Activated naive CD8-positive, alpha-beta T cell treated with anti-CD3 and anti-CD28 coated beads for 36 hours (primary cell): ENCODE results near the gene MRC2. TPM values are rescaled to one million over a fixed set of nuclear protein-coding genes. Genes with fewer than 3 reads are reported as not detected.

ENCODE experiments used
- DNase-seq: peaks from one replicate; pipeline ENCODE4 v3.0.0; 2021
- H3K27ac Mint-ChIP-seq: one replicate; pipeline ENCODE4 v1.8.0; 2022; ENCODE audit warnings: mild to moderate bottlenecking, moderate library complexity, mixed read lengths
- H3K27me3 Mint-ChIP-seq: one replicate; pipeline ENCODE4 v1.8.0; 2022; ENCODE audit warnings: mild to moderate bottlenecking, mixed read lengths
- H3K36me3 Mint-ChIP-seq: one replicate; pipeline ENCODE4 v1.8.0; 2021; ENCODE audit warnings: mild to moderate bottlenecking, mixed read lengths
- H3K4me1 Mint-ChIP-seq: one replicate; pipeline ENCODE4 v1.8.0; 2021; ENCODE audit warnings: mixed read lengths
- H3K4me3 Mint-ChIP-seq: one replicate; pipeline ENCODE4 v1.8.0; 2022; ENCODE audit warnings: mild to moderate bottlenecking, moderate library complexity, mixed read lengths
- H3K9me3 Mint-ChIP-seq: one replicate; pipeline ENCODE4 v1.8.0; 2022; ENCODE audit warnings: mixed read lengths
- total RNA-seq, 2 experiments: library from RNA; stranded (reverse); gene quantifications; one replicate each; pipeline ENCODE4 v1.2.3, GENCODE V29; 2021

The MRC2 gene
- total RNA-seq, 2 experiments from 2014 or later: 5.1 to 5.8 TPM

DNA sequence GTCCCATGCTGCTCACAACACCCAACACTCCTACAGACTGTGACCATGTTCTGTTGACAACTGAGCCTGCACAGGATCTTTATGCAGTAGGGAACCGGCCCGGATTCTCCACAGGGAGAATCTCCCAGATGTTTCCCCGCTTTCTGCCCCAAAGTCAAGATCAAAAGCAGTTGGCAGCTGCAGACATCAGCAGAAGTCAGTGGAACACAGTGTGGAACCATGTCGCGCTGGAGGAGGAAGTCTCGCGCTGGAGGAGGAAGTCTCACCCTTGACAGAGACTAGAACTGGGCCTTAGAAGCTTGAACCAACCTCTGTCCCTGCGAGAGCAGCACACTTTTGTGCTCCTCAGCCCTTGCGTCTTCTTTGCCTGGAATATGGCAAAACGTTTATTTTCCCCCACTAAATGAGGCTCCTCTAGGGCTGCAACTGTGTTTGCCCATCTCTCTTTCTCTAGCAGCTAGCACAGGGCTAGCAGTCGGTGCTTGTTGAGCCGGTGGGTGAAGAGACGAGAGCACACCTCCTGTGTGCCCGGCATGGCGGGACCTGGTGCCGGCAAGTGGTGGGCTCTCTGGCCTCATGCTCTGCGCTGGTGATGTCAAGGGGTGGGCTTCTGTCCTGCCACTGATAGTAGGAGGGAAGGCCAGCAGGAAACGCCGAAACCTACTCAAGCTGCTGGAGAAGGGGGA, 2.1 kb upstream of the MRC2 start:
- H3K9me3 Mint-ChIP-seq: no peaks in the 10 kb centered on the region
- no peak overlapping the region for H3K27ac Mint-ChIP-seq
- no peak overlapping the region for H3K4me3 Mint-ChIP-seq
- H3K27me3 Mint-ChIP-seq: peaks cover 5% of the 10 kb centered on the region
- peaks cover 7% of the 10 kb centered on the region for H3K36me3 Mint-ChIP-seq
- no peak for DNase-seq
- H3K4me1 Mint-ChIP-seq: peaks cover 12% of the 10 kb centered on the region

DNA sequence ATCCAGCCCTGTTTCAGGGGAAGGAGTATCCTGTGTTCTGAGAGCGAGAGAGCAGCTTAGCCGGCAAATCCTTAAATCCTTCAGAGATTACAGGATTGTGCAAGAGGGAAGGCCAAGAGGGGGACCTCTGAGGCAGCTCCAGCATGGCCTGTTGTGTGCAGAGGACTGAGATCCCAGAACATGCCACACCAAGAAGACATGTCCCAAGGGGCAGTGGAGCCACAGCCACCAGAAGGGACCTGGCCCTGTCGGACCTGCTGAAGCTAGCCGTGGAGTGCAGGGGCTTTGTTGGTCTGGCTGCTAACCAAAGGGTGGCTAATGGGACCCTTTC, 1.6 kb upstream of the MRC2 start:
- peaks cover 12% of the 10 kb centered on the region for H3K4me1 Mint-ChIP-seq
- no peak for DNase-seq
- H3K27ac Mint-ChIP-seq: no peak overlapping the region
- peaks cover 5% of the 10 kb centered on the region for H3K27me3 Mint-ChIP-seq
- H3K36me3 Mint-ChIP-seq: peaks cover 7% of the 10 kb centered on the region
- no peak overlapping the region for H3K4me3 Mint-ChIP-seq
- H3K9me3 Mint-ChIP-seq: no peaks in the 10 kb centered on the region

DNA sequence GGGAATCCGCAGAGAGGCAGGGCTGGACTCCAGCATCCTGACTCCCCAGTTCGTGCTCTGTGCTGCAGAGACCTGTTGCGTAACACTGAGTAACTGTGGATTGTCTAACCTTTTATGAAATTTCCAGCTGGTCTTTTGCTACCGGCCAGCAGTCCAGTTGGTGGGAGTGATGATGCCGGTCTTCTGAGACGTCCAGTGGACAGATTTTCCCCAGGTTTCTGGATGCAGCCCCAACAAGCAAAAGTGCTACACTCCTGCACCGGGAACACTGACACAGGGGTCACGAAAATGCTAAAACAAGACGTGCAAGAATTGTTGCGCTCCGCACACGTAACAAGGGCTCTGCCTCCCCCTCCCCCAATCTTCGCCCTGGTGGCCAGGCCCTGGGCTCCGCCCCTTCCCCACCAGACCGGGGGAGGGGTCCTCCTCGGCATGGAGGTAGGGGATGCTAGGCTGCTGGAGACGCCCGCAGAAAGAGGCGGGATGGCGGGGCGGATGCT, 701 bp upstream of the MRC2 start:
- H3K27ac Mint-ChIP-seq: no peak overlapping the region
- H3K4me1 Mint-ChIP-seq: peaks cover 12% of the 10 kb centered on the region
- H3K27me3 Mint-ChIP-seq: peaks cover 5% of the 10 kb centered on the region
- H3K36me3 Mint-ChIP-seq: peaks cover 7% of the 10 kb centered on the region
- no peak for DNase-seq
- peak overlapping the region; percentile 74 for H3K4me3 Mint-ChIP-seq
- H3K9me3 Mint-ChIP-seq: no peaks in the 10 kb centered on the region

DNA sequence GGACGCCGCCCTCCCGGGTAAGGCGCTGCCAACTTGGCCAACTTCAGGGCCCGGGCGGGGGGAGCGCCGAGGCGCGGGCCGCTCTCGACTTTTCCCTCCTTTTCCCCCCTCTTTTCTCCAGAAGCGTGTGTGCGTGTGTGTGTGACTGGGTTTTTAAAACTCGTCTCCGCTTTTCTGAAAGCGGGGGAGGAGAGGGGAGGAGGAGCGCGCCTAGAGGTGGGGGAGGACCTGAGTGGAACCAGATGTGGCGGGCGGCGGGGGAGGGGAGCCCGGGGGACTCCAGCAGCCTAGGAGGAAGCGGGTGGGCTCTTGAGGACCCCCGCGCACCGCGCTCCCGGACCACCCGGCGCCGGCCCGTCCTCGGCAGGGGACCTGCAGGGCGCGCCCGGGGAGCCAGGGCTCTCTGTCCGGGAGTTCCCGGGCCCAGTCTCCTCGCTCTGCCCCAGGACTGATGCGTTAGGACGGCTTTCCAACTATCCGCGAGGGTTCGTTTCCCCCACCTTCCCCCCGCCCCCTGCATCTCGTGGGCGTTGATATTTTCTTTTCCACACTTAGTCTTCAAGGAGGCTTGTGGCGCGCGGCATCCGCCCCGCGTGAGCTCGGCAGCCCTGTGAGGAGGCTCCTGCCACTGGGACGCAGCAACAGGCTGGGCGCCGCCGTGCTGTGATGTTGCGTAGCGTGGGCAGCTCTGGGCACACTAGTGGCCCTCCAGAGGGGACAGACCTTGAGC, 599 bp downstream of the MRC2 start:
- peak; percentile 55 for DNase-seq
- peak overlapping the region; percentile 87 for H3K27ac Mint-ChIP-seq
- H3K36me3 Mint-ChIP-seq: peaks cover 6% of the 10 kb centered on the region
- no peaks in the 10 kb centered on the region for H3K9me3 Mint-ChIP-seq
- H3K27me3 Mint-ChIP-seq: peaks cover 5% of the 10 kb centered on the region
- peaks cover 12% of the 10 kb centered on the region for H3K4me1 Mint-ChIP-seq
- peak overlapping the region; percentile 89 for H3K4me3 Mint-ChIP-seq

DNA sequence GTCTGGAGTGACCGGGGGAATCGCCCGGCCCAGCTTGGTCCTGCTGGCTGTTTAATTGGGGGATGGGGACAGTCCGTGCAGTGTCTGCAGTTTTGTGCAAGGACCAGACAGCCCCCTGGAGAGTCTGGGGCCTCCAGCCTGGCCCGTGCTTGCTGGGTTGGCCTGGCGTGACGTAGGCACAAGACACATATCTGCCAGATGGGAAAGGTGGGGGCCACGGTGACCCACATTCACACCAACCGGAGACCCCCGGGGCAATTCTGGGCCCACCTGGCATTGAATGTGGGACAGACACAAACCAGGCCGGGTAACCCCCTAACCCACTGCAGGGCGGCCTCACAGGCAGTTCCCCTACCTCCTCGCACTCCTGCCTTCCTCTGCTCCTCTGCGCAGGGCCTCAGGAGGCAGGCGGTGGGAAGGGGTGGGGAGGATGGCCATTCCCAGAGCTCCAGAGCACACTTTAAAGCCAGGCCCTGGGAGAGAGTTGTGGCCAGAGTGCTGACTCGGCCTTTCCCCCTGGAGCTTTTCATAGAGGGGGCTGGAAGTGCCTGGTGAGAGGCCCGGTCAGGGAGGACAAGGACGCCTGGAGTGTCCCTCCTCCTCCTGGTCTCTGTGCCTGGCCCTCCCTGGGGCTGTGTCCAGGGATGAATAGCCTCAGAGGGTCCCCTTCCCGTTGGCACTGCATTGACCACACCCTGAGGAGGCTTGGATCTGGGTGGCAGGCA, 1.5 kb downstream of the MRC2 start:
- no peak for DNase-seq
- Mint-ChIP-seq H3K9me3 (no peaks in the 10 kb centered on the region), H3K27me3 (peaks cover 5% of the 10 kb centered on the region), H3K36me3 (peaks cover 3% of the 10 kb centered on the region), H3K4me3 (peak overlapping the region; percentile 89), H3K27ac (peak overlapping the region; percentile 87), H3K4me1 (peaks cover 12% of the 10 kb centered on the region)

DNA sequence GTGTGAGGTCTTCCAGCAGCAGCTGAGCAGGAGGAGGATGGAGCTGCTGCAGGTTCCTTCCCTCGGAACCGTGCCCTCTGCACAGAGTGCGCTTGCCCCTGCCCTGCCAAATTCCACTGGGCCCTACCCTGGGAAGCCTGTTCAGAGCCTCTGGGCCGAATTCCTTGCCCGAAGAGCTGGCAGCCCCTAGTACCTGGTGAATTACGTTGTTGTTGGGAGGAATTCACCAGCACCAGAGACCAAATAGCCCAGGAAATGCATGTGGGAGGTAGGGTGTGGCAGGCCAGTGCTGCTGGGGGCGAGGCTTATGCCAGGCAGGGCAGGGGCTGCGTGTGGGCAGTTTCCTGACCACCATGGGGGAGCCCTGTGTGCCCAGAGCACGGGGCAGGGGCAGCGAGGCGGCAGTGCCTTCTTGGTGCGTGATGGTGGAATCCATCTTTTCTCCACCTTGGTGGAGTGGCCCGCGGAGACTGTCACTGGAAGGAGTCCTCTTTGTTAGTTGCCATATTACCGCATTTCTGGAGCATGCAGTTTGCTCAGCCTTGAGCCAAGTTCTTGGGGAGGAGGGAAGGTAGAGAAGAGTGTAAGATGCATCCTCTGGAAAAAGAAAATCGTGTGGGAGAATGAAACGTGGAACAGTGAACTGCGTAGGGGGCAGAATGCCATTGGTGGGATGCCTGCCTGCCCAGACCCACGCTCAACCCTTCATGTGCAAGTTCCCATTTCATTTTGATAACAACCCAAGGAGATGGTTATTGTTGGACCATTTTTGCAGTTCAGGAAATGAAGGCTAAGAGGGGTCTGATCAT, 2.3 kb downstream of the MRC2 start:
- no peak for DNase-seq
- no peaks in the 10 kb centered on the region for H3K9me3 Mint-ChIP-seq
- peaks cover 12% of the 10 kb centered on the region for H3K4me1 Mint-ChIP-seq
- H3K4me3 Mint-ChIP-seq: no peak overlapping the region
- peaks cover 5% of the 10 kb centered on the region for H3K27me3 Mint-ChIP-seq
- H3K27ac Mint-ChIP-seq: no peak overlapping the region
- H3K36me3 Mint-ChIP-seq: peaks cover 3% of the 10 kb centered on the region

DNA sequence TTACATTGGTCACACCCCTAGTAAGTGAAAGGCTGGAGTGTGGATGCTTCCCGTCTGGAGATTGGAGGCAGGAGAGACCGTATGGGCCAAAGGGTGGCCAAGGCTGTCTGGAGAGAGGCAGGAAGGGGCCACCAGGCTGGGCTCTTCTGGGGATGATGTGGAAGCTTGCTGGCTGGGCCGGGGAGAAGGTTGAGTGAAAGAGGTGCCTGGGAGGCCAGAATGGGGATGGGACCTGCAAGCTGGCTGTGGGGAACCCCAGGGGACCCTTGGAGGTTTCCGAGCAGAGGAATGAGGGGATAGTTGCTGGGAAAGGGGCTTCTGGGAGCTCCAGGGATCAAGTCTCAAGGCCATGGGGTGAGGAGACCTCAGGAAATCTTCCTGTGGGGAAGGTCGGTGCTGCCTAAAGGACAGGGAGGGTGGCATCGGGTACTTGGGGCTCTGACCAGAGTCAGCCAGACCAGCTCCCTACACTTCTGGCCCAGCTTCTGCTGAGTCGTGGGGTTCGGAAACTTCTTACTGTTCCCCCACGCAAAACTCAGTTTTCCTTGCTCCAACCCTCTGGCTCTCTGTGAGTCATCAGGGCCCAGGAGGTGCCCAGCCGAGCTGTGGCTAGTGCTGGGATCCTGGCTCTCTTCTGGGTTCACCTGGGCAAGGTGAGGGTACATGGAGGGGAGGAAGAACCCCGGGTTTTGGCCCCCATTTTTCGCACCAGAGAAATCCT, 3.1 kb downstream of the MRC2 start:
- Mint-ChIP-seq H3K9me3 (no peaks in the 10 kb centered on the region), H3K4me3 (no peak overlapping the region), H3K36me3 (peaks cover 3% of the 10 kb centered on the region), H3K27me3 (peaks cover 5% of the 10 kb centered on the region), H3K4me1 (peaks cover 12% of the 10 kb centered on the region), H3K27ac (no peak overlapping the region)
- DNase-seq: no peak

DNA sequence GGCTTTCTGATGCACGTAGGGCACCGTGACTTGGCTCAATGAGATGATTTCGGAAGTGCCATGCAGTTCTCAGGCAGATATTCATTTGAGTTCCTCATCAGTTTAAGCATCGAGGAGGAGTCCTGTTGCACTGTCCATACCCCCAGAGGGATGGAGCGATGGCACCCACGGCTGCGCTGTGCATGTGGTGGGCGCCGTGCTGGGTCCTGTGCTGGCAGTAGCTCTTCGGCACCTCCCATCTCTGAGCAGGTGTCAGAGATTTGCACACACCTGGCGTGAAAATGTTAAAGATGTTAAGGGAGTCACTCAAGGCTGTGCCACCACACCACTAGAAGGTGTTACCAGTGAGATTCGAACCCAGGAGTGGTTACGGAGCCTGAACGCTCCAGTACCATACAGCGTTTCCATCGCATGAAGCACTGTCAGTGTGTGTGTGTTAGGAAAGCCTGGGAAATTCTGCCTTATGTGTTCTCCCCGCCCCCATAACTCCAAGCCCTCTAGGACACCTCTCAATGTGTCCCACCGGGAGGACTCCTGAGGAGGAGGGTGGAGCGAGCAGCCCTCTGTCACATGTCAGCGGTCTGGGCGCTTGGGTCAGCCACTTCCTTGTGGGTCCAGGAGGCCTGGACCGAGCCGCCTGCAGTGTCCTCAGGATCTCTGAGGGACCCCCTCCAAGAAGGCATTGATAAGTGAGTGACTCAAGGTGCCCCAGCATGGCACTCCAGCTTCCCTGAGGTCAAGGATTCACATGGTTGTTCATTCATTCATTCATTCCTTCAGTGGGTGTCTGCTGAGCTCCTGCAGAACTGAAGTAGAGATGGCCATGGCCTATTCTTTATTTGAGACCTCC, 3.8 kb downstream of the MRC2 start:
- no peak for DNase-seq
- Mint-ChIP-seq H3K4me1 (peaks cover 12% of the 10 kb centered on the region), H3K27ac (no peak overlapping the region), H3K4me3 (no peak overlapping the region), H3K27me3 (peaks cover 5% of the 10 kb centered on the region), H3K9me3 (no peaks in the 10 kb centered on the region), H3K36me3 (no peaks in the 10 kb centered on the region)

DNA sequence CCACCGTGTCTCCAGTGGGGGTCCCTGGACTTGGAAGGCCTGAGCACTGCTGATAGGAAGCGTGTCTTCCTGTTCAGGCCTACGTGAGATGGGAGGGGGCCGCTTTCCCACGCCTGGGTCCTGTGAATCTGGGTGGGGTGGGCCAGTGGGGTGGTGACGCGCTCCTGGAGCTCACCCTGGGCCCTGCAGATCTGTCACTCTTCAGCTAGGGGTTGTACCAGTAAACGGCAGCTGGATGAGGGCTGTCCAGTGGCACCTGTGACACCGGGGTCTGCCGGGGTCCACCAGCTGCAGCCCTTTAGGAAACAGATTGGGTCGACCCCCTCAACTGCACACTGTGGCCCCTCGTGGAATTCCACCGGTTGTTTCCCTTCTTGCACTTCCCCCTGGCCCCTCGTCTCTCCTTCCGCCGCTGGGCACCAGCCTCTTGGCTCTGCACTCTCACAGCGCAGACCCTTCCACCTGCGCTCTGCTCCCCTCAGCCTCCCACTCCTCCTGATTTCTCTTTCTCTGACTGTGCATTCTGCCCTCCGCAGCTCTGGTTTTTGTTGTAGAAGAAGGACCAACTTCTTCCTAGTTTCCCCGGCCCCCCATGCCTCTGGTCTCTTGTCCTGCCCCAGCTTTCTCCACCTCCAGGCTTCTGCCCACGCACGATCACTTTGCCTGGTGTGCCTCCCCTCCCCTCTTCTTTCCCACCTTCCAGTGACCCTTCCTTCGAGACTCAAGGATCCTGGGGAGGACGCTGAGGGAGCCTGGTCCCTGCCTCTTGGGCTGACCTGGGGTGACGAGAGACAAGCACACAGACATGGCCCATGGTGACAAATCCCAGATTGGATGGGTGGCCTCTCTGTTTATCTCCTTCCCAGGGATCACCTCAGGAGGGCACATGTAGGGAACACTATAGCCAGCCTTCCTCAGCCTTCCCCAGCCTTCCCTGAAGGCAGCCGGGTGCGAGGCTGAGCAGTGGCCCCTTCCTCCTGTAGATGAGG, 4.8 kb downstream of the MRC2 start:
- H3K36me3 Mint-ChIP-seq: no peaks in the 10 kb centered on the region
- no peaks in the 10 kb centered on the region for H3K27me3 Mint-ChIP-seq
- peaks cover 12% of the 10 kb centered on the region for H3K4me1 Mint-ChIP-seq
- H3K27ac Mint-ChIP-seq: no peak overlapping the region
- DNase-seq: no peak
- H3K4me3 Mint-ChIP-seq: no peak overlapping the region
- no peaks in the 10 kb centered on the region for H3K9me3 Mint-ChIP-seq

DNA sequence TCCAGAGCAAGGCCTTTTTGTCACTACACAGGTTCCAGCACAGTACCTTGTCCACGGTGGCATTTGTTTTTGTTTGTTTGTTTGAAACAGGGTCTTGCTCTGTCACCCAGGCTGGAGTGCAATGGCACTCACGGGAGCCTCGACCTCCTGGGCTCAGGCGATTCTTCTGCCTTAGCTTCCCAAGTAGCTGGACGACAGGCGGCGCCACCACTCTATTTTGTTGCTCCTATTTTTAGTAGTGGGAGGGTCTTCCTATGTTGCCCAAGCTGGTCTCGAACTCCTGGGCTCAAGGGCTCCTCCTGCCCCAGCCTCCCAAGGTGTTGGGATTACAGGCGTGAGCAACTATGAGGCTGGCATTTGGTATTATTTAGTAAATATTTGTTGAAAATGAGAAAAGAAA, 10.3 kb downstream of the MRC2 start:
- H3K4me3 Mint-ChIP-seq: no peak overlapping the region
- no peaks in the 10 kb centered on the region for H3K9me3 Mint-ChIP-seq
- DNase-seq: no peak
- H3K27ac Mint-ChIP-seq: no peak overlapping the region
- H3K27me3 Mint-ChIP-seq: no peaks in the 10 kb centered on the region
- H3K36me3 Mint-ChIP-seq: no peaks in the 10 kb centered on the region
- peaks cover 1% of the 10 kb centered on the region for H3K4me1 Mint-ChIP-seq

DNA sequence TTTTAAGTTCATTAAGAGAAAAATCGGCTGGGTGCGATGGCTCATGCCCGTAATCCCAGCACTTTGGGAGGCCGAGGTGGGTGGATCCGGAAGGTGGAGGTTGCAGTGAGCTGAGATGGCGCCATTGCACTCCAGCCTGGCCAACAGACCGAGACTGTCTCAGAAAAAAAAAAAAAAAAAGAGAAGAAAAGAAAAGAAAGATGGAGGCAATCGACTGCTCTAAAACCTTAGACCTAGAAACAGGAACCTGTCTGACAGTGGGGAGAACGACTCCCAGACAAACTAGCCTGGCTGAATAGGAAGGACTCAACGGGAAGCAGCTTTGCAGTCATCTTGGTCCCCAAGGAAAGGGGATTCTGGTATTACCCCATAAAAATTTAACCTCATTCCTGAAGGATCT, 13.7 kb downstream of the MRC2 start:
- Mint-ChIP-seq H3K4me3 (no peak overlapping the region), H3K27me3 (no peaks in the 10 kb centered on the region), H3K4me1 (peaks cover 5% of the 10 kb centered on the region), H3K9me3 (no peaks in the 10 kb centered on the region), H3K27ac (no peak overlapping the region), H3K36me3 (no peaks in the 10 kb centered on the region)
- DNase-seq: no peak

DNA sequence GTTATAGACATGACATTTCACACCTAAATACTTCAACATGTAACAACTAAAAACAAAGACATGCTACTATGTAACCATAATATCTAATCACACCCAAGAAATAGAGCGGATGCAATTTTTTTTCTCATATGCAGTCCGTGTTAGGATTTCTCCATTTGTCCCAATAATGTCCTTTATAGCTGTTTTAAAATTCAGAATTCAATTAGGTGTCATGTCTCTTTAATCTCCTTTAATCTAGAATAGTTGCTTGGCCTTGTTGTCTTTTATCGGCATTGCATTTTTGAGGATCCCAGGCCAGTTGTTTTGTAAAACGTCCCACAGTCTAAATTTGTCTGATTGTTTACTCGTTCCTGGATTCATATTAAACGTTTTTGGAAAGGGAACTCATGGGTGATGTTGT, 14.5 kb downstream of the MRC2 start:
- no peak for DNase-seq
- Mint-ChIP-seq H3K4me1 (peaks cover 5% of the 10 kb centered on the region), H3K27me3 (no peaks in the 10 kb centered on the region), H3K9me3 (no peaks in the 10 kb centered on the region), H3K27ac (no peak overlapping the region), H3K4me3 (no peak overlapping the region), H3K36me3 (no peaks in the 10 kb centered on the region)

DNA sequence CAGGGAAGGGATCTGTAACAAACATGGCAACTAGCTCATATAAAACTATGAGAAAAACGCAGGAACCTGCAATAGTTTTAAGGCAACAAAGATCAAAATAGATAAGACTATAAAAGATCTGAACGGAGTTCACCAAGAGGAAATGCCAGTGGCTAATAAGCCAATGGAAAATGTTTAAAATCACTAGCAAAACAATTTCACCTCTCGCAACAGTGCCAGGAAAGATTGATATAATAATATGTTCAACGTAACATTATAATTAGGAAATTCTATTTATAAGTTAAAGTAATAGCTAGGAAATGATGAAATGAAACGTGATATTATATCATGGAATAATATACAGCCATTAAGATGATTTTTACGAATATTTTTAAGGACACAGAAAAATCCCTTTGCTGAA, 16.0 kb downstream of the MRC2 start:
- H3K4me1 Mint-ChIP-seq: peaks cover 5% of the 10 kb centered on the region
- H3K9me3 Mint-ChIP-seq: no peaks in the 10 kb centered on the region
- no peak overlapping the region for H3K4me3 Mint-ChIP-seq
- no peaks in the 10 kb centered on the region for H3K36me3 Mint-ChIP-seq
- no peak for DNase-seq
- H3K27me3 Mint-ChIP-seq: no peaks in the 10 kb centered on the region
- H3K27ac Mint-ChIP-seq: no peak overlapping the region
